Measurements from ENCODE around the gene ALK. TPM values are rescaled to one million over a fixed set of nuclear protein-coding genes. Genes with fewer than 3 reads are reported as not detected.
A peak's percentile ranks its signal among the peaks of the same experiment; 100 is the strongest.

ALK gene
- total RNA-seq, 4 donors from 2014 or later: 0.32 to 0.42 TPM; not detected in 2

DNA sequence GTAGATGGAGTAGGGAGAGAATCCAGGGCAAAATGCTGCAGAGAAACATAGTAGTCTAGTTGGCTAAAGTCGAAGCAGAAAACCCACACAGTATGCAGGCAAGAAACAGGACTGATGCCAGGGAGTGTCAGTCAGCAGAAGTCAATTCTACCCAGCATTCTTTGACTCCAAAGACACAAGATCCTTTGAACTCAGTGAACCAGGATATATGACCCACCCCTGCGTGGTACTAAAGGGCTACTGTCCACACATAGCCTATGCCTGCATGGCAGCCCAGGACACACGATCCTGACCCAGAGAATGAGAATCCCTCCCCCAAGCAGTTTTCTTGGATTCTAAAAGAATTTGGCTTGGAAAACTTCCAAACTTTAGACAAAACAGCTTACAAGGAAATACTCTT is 42.5 kb downstream of the ALK start:
- Histone ChIP-seq H3K4me1 (no peaks in the 10 kb centered on the region), H3K4me3 (no peak overlapping the region), H3K27ac (no peak overlapping the region), H3K36me3 (no peaks in the 10 kb centered on the region), H3K27me3 (no peaks in the 10 kb centered on the region), H3K9me3 (no peaks in the 10 kb centered on the region)
- DNase-seq (ENCODE audit: low spot score in 2 of 2): no peak
- 19% methylated on average over 3 of the region's 3 CpGs for WGBS
- TF ChIP-seq POLR2A (IDR thresholded peaks at IDR 0.05): no peak
- no peak for TF ChIP-seq EP300 (IDR thresholded peaks at IDR 0.05)

DNA sequence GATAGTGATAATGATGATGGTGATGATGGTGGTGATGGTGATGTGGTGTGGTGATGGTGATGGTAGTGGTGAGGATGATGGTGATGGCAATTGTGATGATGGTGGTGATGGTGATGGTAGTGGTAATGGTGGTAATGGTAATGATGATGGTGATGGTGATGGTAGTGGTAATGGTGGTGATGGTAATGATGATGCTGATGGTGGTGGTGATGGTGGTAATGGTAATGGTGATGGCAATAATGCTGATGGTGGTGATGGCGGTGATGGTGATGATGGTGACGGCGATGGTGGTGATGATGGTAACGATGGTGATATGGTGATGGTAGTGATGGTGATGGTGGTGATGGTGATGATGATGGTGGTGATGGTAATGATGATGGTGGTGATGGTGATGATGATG is 45.0 kb downstream of the ALK start:
- Histone ChIP-seq H3K27me3 (no peaks in the 10 kb centered on the region), H3K9me3 (no peaks in the 10 kb centered on the region), H3K4me3 (no peak overlapping the region), H3K27ac (no peak overlapping the region), H3K4me1 (no peaks in the 10 kb centered on the region), H3K36me3 (no peaks in the 10 kb centered on the region)
- 91% methylated on average over 4 of the region's 4 CpGs for WGBS
- TF ChIP-seq EP300 (IDR thresholded peaks at IDR 0.05): no peak
- TF ChIP-seq POLR2AphosphoS5 (IDR thresholded peaks at IDR 0.05): no peak
- TF ChIP-seq, protein P1, sequence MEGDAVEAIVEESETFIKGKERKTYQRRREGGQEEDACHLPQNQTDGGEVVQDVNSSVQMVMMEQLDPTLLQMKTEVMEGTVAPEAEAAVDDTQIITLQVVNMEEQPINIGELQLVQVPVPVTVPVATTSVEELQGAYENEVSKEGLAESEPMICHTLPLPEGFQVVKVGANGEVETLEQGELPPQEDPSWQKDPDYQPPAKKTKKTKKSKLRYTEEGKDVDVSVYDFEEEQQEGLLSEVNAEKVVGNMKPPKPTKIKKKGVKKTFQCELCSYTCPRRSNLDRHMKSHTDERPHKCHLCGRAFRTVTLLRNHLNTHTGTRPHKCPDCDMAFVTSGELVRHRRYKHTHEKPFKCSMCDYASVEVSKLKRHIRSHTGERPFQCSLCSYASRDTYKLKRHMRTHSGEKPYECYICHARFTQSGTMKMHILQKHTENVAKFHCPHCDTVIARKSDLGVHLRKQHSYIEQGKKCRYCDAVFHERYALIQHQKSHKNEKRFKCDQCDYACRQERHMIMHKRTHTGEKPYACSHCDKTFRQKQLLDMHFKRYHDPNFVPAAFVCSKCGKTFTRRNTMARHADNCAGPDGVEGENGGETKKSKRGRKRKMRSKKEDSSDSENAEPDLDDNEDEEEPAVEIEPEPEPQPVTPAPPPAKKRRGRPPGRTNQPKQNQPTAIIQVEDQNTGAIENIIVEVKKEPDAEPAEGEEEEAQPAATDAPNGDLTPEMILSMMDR (IDR thresholded peaks at IDR 0.05): peak in 1 of 2 donors; percentile 21
- TF ChIP-seq POLR2A (IDR thresholded peaks at IDR 0.05): no peak
- no peak for DNase-seq (ENCODE audit: low spot score in 2 of 2)

DNA sequence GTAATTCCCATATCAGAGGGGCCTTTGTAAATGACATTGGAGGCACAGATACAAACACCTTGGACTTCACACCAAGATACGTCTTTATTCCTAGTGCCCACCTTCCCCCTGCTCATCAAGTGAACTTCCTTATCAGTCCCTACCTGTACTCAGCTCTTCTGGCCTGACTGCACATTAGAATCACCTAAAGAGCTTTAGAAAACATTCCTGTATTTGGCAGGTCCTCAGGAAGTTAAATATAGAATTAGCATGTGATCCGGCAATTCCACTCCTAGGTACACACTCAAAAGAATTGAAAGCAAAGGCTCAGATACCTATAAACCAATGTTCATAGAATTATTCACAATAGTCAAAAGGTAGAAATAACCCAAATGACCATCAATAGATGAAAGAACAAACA is 46.6 kb downstream of the ALK start:
- no peak for DNase-seq (ENCODE audit: low spot score in 2 of 2)
- H3K27me3 ChIP-seq: no peaks in the 10 kb centered on the region
- H3K4me3 ChIP-seq: no peak overlapping the region
- WGBS: 80% methylated on average over 2 of the region's 2 CpGs
- H3K4me1 ChIP-seq: no peaks in the 10 kb centered on the region
- H3K9me3 ChIP-seq: no peaks in the 10 kb centered on the region
- H3K27ac ChIP-seq: no peak overlapping the region
- no peaks in the 10 kb centered on the region for H3K36me3 ChIP-seq
- TF ChIP-seq POLR2AphosphoS5 (IDR thresholded peaks at IDR 0.05) (no peak), POLR2A (IDR thresholded peaks at IDR 0.05) (no peak), EP300 (IDR thresholded peaks at IDR 0.05) (no peak)
- TF ChIP-seq, protein P1 (IDR thresholded peaks at IDR 0.05): no peak

DNA sequence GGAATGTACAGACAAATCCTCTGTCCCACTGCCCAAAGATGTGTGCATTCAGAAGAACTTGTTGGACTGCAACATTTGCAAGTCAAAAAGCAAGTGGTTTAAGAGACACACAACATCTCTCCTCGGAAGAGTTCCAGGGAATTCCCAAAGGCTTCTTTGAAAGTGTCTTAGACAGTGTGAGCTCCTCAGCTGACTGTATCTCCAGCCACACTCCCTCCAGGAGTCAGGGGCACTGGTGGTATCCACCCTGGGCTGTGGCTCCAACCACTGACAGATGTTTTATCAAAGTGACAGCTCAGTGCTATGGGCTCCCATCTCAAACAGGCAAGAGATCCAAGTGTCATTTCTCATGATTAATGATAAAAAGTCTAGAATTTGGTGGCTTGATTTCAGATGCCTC is 48.5 kb downstream of the ALK start:
- 73% methylated on average over 1 of the region's 1 CpG for WGBS

GRCh38 chr2:29871541-29871940 is 49.8 kb downstream of the ALK start:
- H3K4me3 ChIP-seq: no peak overlapping the region
- H3K9me3 ChIP-seq: no peaks in the 10 kb centered on the region
- WGBS: 93% methylated on average over 2 of the region's 2 CpGs
- no peak for DNase-seq (ENCODE audit: low spot score in 2 of 2)
- H3K4me1 ChIP-seq: no peaks in the 10 kb centered on the region
- H3K27ac ChIP-seq: no peak overlapping the region
- H3K36me3 ChIP-seq: no peaks in the 10 kb centered on the region
- peaks cover 4% of the 10 kb centered on the region for H3K27me3 ChIP-seq
- TF ChIP-seq POLR2AphosphoS5 (IDR thresholded peaks at IDR 0.05) (no peak), POLR2A (IDR thresholded peaks at IDR 0.05) (no peak), EP300 (IDR thresholded peaks at IDR 0.05) (no peak)
- TF ChIP-seq, protein P1 (IDR thresholded peaks at IDR 0.05): no peak

More for the DNA sequence above, 48.5 kb downstream of the ALK start:
- TF ChIP-seq POLR2AphosphoS5 (IDR thresholded peaks at IDR 0.05) (no peak), EP300 (IDR thresholded peaks at IDR 0.05) (no peak), POLR2A (IDR thresholded peaks at IDR 0.05) (no peak)
- TF ChIP-seq, protein P1 (IDR thresholded peaks at IDR 0.05): no peak
- Histone ChIP-seq H3K27ac (no peak overlapping the region), H3K4me3 (no peak overlapping the region), H3K9me3 (no peaks in the 10 kb centered on the region), H3K36me3 (no peaks in the 10 kb centered on the region), H3K4me1 (no peaks in the 10 kb centered on the region), H3K27me3 (peaks cover under 1% of the 10 kb centered on the region)
- no peak for DNase-seq (ENCODE audit: low spot score in 2 of 2)

GRCh38 chr2:29865512-29865911 is 55.9 kb downstream of the ALK start:
- WGBS: 94% methylated on average over 1 of the region's 1 CpG
- Histone ChIP-seq H3K4me1 (no peaks in the 10 kb centered on the region), H3K4me3 (no peak overlapping the region), H3K27me3 (peaks cover 7% of the 10 kb centered on the region), H3K36me3 (no peaks in the 10 kb centered on the region), H3K27ac (no peak overlapping the region), H3K9me3 (no peaks in the 10 kb centered on the region)
- no peak for DNase-seq (ENCODE audit: low spot score in 2 of 2)
- TF ChIP-seq POLR2AphosphoS5 (IDR thresholded peaks at IDR 0.05): no peak
- TF ChIP-seq, protein P1 (IDR thresholded peaks at IDR 0.05): no peak
- no peak for TF ChIP-seq POLR2A (IDR thresholded peaks at IDR 0.05)
- TF ChIP-seq EP300 (IDR thresholded peaks at IDR 0.05): no peak
